GM12865 (cell line): ENCODE results near the gene LDLRAP1.

Experiments
- DNase-seq: peaks from one replicate; pipeline ENCODE4 v3.0.0; 2010; ENCODE audit warnings: low read depth
- H3K4me3 ChIP-seq: 2 replicates; pipeline ENCODE4 v1.5.1; 2011; ENCODE audit warnings: mild to moderate bottlenecking, low read depth, low read length, control low read depth
- CTCF ChIP-seq: IDR thresholded peaks from 2 replicates; pipeline ENCODE4 v1.5.1; 2011; ENCODE audit warnings: low read length, control low read depth, low read depth, inconsistent platforms; ENCODE audit not compliant: insufficient read depth; ENCODE audit errors: missing control alignments

The LDLRAP1 gene, protein sequence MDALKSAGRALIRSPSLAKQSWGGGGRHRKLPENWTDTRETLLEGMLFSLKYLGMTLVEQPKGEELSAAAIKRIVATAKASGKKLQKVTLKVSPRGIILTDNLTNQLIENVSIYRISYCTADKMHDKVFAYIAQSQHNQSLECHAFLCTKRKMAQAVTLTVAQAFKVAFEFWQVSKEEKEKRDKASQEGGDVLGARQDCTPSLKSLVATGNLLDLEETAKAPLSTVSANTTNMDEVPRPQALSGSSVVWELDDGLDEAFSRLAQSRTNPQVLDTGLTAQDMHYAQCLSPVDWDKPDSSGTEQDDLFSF

GRCh38 chr1:25543425-25544242, at the start of gene LDLRAP1:
Gene LDLRAP1 (plus strand): TSS chr1:25543606. CDS start chr1:25543699, 93 bp downstream.
- peak within 1 kb of the TSS; percentile 82 for H3K4me3 ChIP-seq
- peak; percentile 77 for DNase-seq
- no peak for TF ChIP-seq CTCF

- no peak overlapping the region for H3K4me3 ChIP-seq
- no peak for DNase-seq
- no peak for TF ChIP-seq CTCF
These were observed 48.5 kb upstream of the LDLRAP1 start for GRCh38 chr1:25494952-25495351.

DNA sequence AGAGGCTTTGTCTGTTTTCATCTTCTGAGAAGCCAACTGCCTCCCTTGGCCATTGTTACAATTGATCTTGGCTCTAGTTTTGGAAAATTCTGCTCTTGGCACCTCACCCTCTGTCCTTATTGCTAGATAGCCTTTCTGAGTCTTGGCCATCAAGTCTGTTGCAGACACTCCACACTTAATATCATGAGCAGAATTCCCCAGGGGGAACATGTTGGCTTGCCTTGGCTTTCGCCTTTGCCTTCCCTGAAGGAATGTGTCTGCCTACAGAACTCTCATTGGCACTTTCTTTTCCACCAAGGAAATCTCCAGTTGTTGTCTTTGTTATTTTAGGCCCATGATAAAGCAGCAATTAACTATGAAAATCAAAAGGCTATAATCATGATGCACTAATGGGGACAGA, 42.7 kb upstream of the LDLRAP1 start:
- DNase-seq: no peak
- TF ChIP-seq CTCF: no peak
- no peak overlapping the region for H3K4me3 ChIP-seq

DNA sequence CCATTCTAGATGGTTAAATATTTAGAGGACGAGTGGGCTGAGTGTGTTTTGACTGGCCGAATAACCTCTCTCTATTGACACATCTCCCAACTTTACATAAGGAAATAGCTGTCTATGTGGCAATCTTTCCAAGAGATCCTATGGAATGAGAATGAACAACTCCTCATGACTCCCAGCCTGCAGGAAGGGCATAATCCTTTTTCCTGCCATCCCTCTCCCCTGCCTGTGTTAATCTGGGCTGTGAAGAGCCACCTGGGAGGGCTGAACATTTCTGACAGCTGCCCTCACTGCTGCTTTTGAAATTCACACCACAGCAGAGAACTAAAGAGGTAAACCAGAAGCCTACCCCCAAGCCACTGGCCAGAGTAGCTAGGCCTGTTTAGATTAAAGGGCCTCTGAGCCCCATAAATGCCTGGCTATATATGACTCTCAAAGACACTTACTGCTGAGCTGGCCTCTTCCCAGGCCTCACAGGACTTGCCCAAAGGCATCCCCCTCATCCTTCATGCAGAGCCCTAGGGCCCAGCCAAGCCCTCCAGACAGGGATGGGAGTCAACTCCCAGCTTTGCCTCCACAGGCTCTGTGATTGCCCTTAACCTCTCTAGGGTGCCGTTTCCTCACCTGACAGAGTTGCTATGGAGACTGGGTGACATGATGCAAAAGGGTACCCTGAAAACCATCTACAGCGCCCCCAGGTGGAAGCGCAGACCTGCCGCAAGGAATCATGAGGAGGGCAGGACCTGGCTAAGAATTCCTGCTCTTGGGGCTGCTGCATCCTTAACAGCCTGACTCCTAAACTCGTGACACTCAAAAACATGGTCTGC, 42.0 kb upstream of the LDLRAP1 start:
- no peak overlapping the region for H3K4me3 ChIP-seq
- DNase-seq: no peak
- peak; percentile 12 for TF ChIP-seq CTCF

DNA sequence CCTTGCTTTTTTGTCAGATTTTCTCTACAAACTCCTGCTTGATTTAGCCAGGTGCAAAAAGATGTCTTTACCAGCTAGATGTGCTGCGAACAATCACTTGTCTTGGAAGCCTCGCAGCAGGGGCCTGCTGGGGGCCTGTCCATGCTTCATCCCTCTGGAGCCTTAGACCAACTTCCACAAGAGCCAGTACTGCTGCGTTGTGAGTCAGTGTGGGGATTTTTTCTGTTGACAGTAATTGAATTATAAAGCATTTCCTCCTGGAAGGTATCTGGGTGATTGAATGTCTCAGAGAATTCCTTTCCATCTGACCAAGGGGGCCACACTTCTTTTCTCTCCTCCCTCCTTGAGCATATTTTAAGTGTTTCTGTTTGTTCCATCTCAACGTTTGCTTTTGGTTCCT, 40.4 kb upstream of the LDLRAP1 start:
- no peak for TF ChIP-seq CTCF
- DNase-seq: no peak
- no peak overlapping the region for H3K4me3 ChIP-seq

DNA sequence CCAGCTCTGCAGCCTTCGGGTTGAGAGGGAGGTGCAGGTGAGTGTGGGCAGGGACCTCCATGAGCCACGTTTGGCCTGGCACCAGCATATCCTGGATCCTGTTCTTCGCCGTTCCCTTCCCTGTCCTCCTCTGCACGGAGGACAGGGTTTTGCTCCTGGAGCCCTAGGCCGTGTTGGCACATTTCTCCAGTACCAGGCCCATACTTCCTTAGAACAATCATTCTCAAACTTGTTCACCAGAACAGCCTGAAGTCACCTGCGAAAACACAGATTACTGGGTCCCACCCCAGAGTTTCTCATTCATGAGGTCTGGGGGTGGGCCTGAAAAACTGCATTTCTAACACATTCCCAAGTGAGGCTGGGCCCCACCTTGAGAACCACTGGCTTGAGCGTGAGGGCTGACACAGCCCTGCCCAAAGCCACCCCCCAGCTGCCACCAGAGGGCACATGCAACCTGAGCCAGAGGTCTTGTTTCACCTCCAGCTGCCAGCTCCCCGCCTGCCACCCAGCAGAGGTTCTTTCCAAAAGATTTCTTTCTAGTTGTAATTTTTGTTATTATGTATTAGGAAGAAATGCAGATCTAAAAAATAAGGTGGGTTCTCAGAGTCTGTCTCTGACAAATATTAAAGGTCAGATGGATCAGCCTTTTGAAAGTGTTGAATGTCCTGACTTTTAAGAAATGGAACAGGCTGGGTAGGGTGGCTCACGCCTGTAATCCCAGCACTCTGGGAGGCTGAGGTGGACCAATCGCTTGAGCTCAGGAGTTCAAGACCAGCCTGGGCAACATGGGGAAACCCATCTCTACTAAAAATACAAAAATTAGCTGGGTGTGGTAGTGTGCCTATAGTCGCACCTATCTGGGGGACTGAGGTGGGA, 39.6 kb upstream of the LDLRAP1 start:
- TF ChIP-seq CTCF: peak; percentile 60
- no peak overlapping the region for H3K4me3 ChIP-seq
- peak; percentile 59 for DNase-seq
